ENCODE measurements around the gene FAM222B. TPM values are rescaled to one million over a fixed set of nuclear protein-coding genes. Genes with fewer than 3 reads are reported as not detected.
"Not testable (repeated sequence)": the region's sequence is repeated elsewhere in the genome, so short reads cannot be mapped to it uniquely, and the experiment has no call there.

The FAM222B gene
- total RNA-seq, 1 donor from 2014 or later, result 14.2 TPM

- Histone ChIP-seq H3K36me3 (peaks cover 0 to 45% of the 10 kb centered on the region in 2 donors), H3K27ac (no peak overlapping the region), H3K9me3 (no peaks in the 10 kb centered on the region), H3K4me1 (no peaks in the 10 kb centered on the region), H3K4me3 (no peak overlapping the region), H3K27me3 (no peaks in the 10 kb centered on the region)
- intact Hi-C loops (cut with DNase I), result no loop called here
- DNase-seq (ENCODE audit: extremely low spot score in 2 of 2), result peak in 1 of 2 donors; percentile 82
- TF ChIP-seq POLR2A (IDR thresholded peaks at IDR 0.05) (no peak), CTCF (IDR thresholded peaks at IDR 0.05) (no peak), POLR2AphosphoS5 (IDR thresholded peaks at IDR 0.05; ENCODE audit: insufficient read depth in 1 of 2, low read depth in 1 of 2) (no peak)
Measured at GRCh38 chr17:28878981-28879380, 36.4 kb upstream of the FAM222B start.

GRCh38 chr17:28878158-28878910 is 35.7 kb upstream of the FAM222B start:
- H3K27me3 ChIP-seq, result no peaks in the 10 kb centered on the region
- no peak for TF ChIP-seq POLR2AphosphoS5 (IDR thresholded peaks at IDR 0.05; ENCODE audit: insufficient read depth in 1 of 2, low read depth in 1 of 2)
- no peak for TF ChIP-seq POLR2A (IDR thresholded peaks at IDR 0.05)
- TF ChIP-seq CTCF (IDR thresholded peaks at IDR 0.05), result no peak
- H3K4me1 ChIP-seq, result no peaks in the 10 kb centered on the region
- H3K9me3 ChIP-seq, result no peaks in the 10 kb centered on the region
- no peak for DNase-seq (ENCODE audit: extremely low spot score in 2 of 2)
- H3K4me3 ChIP-seq, result no peak overlapping the region
- no peak overlapping the region for H3K27ac ChIP-seq
- peaks cover 0 to 41% of the 10 kb centered on the region in 2 donors for H3K36me3 ChIP-seq
- intact Hi-C loops (cut with DNase I), result no loop called here

- H3K27me3 ChIP-seq; H3K4me1 ChIP-seq; H3K27ac ChIP-seq; H3K9me3 ChIP-seq; H3K4me3 ChIP-seq; DNase-seq (ENCODE audit: extremely low spot score in 2 of 2); intact Hi-C loops (cut with DNase I): not testable (repeated sequence)
- H3K36me3 ChIP-seq, result peaks cover 0 to 30% of the 10 kb centered on the region in 2 donors
Measured at GRCh38 chr17:28877150-28877711, 34.6 kb upstream of the FAM222B start.

DNA sequence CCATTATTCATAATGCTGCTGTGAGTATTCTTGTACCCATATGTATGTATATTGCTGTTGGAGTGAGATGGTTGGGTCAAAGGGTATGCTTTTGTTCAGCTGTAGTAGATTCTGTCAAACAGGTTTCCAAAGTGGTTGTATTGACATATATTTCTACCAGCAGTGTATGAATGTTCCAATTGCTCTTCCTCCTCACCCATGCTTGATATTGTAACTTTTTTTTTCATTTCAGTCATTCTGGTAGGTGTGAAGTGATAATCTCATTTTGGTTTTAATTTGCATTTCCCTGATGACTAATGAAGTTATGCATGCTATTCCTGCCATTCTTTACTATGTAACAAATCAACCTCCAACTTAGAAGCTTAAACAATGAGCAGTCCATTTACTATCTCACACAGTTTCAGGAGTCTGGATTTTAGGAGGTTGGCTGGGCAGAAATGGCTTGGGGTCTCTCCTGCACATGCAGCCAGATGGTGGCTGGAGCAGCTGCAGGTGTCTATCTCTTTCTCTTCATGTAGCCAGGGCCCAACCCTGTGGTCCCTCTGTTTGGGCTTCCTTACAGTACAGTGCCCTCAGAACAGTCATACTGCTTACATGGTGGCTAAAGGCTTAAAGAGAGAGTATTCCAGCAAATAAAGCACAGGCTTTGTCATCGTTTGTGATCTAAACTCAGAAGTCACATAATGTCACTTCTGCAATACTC is 33.4 kb upstream of the FAM222B start:
- DNase-seq (ENCODE audit: extremely low spot score in 2 of 2), result no peak
- H3K27ac ChIP-seq, result no peak overlapping the region
- no peaks in the 10 kb centered on the region for H3K27me3 ChIP-seq
- TF ChIP-seq CTCF (IDR thresholded peaks at IDR 0.05) (no peak), POLR2AphosphoS5 (IDR thresholded peaks at IDR 0.05; ENCODE audit: insufficient read depth in 1 of 2, low read depth in 1 of 2) (no peak), POLR2A (IDR thresholded peaks at IDR 0.05) (no peak)
- H3K9me3 ChIP-seq, result no peaks in the 10 kb centered on the region
- intact Hi-C loops (cut with DNase I), result no loop called here
- H3K4me3 ChIP-seq, result no peak overlapping the region
- H3K36me3 ChIP-seq, result peaks cover 0 to 18% of the 10 kb centered on the region in 2 donors
- H3K4me1 ChIP-seq, result no peaks in the 10 kb centered on the region

DNA sequence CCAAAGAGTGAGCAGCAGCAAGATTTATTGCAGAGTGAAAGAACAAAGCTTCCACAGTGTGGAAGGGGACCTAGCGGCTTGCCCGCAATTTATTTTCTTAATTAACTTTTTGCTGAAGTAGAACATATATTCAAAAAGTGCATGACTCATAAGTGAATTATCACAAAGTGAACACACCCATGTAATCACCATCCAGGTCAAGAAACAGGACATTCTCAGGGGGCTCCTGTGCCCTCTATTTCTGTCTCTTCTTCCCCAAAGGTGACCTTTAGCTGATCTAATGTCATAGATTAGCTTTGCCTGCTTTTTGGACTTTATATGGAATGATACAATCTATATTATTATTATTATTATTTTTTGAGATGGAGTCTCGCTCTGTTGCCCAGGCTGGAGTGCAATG is 32.2 kb upstream of the FAM222B start:
- TF ChIP-seq CTCF (IDR thresholded peaks at IDR 0.05), result no peak
- TF ChIP-seq POLR2A (IDR thresholded peaks at IDR 0.05), result no peak
- no peak for TF ChIP-seq POLR2AphosphoS5 (IDR thresholded peaks at IDR 0.05; ENCODE audit: insufficient read depth in 1 of 2, low read depth in 1 of 2)
- peaks cover 0 to 6% of the 10 kb centered on the region in 2 donors for H3K36me3 ChIP-seq
- DNase-seq (ENCODE audit: extremely low spot score in 2 of 2), result no peak

More for the DNA sequence above, 32.2 kb upstream of the FAM222B start:
- H3K9me3 ChIP-seq, result no peaks in the 10 kb centered on the region
- H3K4me1 ChIP-seq, result no peaks in the 10 kb centered on the region
- intact Hi-C loops (cut with DNase I), result no loop called here
- no peak overlapping the region for H3K27ac ChIP-seq
- H3K27me3 ChIP-seq, result no peaks in the 10 kb centered on the region
- no peak overlapping the region for H3K4me3 ChIP-seq
